ENCODE measurements around the gene UBE2O.

Gene UBE2O

GRCh38 chr17:76462556-76463290, 9.8 kb upstream of the UBE2O start:
- DNase-seq = no peak

GRCh38 chr17:76461765-76462555, 9.0 kb upstream of the UBE2O start:
- no peak for DNase-seq

DNA sequence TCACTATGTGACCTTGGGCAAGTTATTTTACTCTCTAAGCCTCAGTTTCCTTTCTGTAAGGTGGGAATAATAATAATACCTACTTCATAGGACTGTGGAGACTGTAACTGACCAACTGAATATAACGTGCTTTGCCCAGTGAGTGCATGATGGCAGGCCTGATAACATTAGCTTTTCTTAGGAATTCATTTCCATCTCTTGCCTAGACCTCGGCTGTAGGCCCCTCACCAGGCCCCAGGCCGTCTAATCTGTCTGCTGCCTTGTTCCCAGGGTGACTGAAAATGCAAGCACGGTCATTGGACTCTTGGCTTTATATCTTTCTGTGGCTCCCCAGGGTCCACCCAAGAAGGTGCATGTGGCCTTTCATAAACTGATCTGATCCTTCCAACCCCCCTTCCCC, 6.7 kb upstream of the UBE2O start:
- DNase-seq = no peak

GRCh38 chr17:76458580-76459490, 5.9 kb upstream of the UBE2O start:
- peak; percentile 4 for DNase-seq

- DNase-seq = no peak
These were observed 435 bp upstream of the UBE2O start for GRCh38 chr17:76453431-76453743.

DNA sequence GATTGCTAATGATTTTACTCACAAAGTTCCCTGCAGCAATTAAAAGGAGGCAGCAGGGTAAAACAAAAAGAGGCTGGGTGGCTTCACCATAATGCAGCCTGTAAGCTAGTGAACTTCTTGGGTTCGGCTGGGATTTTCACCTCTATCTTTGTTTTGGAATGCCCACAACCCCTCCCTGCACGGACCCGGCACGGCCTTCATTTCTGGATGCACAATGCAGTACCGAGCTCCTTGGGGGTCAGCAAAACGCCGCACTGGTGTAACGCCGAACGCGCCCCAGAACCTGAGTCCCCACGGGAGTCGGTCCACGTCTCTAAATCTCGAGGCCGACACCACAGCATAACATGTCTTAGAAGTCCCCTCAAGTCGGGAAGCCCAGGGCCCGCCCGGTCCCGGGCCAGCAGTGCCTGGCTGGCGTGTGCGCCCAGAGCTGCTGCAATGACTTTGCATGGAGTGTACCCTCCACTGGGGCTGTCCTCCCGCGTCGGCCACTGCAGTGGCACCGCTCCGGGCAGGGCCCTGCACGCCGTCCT, 759 bp downstream of the UBE2O start:
- no peak for DNase-seq

DNA sequence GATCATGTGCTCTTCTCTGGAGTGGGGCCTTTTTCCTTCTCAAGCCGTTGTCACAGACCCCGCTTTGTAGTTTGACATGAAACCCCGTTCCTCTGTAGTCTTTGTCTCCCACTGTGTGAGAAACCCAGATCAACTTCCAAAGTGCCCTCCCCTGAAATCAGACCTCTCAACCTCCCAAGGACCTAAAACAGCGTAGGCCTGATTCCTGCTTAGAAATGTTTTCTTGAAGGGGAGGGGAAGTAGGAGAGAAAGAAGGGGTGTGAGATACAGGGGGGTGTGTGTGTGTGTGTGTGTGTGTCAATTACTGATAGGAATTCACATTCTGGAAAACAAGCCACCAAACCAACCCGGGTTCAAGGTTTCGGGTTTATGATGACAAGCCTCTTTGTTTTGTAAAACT, 1.4 kb downstream of the UBE2O start:
- no peak for DNase-seq

DNA sequence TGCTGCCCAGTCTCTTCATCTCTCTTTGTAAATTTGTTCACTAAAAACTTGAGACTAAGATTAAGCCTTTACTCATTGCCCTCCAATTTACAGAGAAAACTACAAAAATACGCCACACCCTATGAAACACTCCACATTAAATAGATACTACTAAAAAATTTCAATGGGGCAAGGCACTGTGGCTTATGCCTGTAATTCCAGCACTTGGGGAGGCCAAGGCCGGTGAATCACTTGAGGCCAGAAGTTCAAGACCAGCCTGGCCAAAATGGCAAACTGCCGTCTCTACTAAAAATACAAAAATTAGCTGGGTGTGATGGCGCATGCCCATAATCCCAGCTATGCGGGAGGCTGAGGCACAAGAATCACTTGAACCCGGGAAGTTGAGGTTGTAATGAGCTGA, 3.8 kb downstream of the UBE2O start:
- no peak for DNase-seq

- DNase-seq = no peak
These were observed 4.9 kb downstream of the UBE2O start for GRCh38 chr17:76447931-76448652.

- no peak for DNase-seq
These were observed 6.3 kb downstream of the UBE2O start for GRCh38 chr17:76446449-76447231.

GRCh38 chr17:76445697-76446448, 7.1 kb downstream of the UBE2O start:
- no peak for DNase-seq

- no peak for DNase-seq
These were observed 8.2 kb downstream of the UBE2O start for GRCh38 chr17:76444518-76445311.

DNA sequence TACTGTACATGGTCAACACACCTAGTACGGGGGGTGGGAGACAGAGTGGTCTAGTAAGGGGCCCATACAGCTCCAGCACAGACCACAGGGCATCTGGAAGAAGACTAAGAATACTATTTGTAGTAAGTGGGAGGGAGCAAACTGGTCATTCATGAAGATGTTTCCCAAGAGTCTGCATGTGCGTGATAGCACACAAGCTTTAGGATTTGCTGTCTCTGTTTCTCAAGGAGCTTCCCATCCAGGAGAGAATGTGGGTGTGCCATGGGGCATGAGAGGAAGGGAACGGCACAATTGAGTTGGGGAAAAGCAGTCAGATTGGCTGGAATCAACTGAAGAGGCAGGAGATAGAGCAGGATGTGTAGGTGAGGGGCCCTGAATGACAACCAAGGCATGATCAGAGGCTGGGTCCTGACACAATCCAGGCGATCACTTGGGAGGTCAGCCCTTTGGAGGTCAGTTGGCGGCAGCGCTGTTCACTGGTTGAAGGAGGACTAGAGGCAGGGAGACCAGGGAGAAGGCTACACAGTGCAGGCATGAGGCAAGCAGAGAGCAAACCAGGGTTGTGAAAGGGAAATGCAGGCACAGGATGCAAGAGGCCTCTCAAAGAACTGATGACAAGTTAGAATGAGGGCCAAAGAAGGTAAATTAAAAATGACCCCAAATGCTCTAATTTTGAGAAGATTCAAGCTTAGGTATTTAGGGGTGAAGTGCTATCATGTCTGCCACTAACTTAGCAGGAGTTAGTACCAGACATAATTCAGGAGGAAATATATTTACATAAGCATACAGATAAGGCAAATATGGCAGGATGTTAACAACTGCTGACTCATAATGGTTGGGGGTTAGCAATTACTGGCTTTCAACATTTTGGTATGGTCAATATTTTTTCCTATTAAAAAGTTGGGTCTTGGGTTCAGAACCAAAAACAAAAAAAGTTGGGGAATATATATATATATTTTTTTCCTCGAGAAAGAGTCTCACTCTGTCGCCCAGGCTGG, 10.3 kb downstream of the UBE2O start:
- no peak for DNase-seq

DNA sequence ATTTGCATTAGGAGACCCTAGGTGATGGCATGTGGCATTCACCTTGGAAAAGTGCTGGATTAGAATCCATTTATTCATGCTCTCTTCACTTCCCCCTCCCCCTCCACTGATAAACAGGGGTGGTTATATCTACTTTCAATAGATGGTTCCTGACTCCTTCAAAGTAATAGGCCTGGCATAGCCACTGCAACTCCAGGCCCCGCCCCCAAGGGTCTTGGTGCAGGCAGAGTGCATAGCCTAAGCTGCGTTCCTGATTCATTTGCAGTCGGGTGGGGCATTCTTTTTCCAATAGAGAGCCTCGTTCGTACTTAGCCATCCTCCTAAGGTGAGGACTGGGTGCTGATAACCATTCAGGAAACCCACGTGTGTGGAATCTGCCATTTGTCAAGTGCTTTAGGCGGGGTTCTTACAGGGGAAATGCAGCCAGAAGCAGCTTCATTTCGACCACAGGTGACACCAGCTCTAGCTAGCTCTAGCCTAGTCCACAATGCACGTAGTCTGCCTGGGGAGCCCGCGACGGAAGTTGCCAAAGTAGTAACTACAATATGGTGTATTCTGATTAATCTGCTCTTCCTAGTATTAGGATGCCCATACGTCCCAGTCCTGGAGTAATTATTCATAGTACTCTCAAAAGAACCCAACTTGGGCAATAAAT, 11.1 kb downstream of the UBE2O start:
- DNase-seq = no peak

DNA sequence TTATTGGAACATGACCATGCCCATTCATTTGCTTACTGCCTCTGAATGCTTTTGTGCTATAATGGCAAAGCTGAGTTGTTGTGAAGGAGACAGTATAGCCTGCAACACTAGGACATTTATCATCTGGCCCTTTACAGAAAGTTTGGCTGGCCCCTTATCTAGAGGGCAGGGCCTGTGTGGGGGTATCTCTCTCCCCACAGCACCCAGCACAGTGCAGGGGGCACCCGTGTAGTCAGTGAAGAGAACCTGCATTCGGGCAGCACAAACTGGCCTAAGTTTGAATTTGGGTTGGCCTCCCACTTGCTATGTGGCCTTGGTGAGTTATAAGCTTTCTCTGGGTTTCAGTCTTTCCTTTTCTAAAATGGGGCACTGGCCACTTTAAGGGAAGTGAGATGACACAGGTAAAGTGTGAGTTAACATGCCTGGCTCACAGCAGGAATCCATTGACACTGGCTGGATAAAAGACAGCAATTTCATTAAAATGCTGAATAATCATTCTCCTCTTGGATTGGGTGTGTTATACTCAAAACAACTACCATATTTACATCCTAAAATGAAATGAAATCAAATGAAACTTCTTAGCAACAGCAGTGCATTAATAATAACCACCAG, 12.1 kb downstream of the UBE2O start:
- no peak for DNase-seq

- no peak for DNase-seq
These were observed 13.5 kb downstream of the UBE2O start for GRCh38 chr17:76439314-76439928.

GRCh38 chr17:76438906-76439305, 14.0 kb downstream of the UBE2O start:
- no peak for DNase-seq

Data from NCI-H1105 treated with DMSO at 0.1 percent for 48 hours (cell line).